CD4-positive, alpha-beta T cell (primary cell): Measurements from ENCODE around the gene PTPRT. TPM values are rescaled to one million over a fixed set of nuclear protein-coding genes. Genes with fewer than 3 reads are reported as not detected.

ENCODE experiments used
- ATAC-seq: fragments of 200-7000 bp; cut with Tn5 transposase; one replicate; pipeline ENCODE4 v1.10.0; 2022; ENCODE audit warnings: mild to moderate bottlenecking; ENCODE audit not compliant: poor library complexity
- CTCF ChIA-PET: fragments of 350-600 bp; sonication (Branson Sonifier 250); formaldehyde crosslinking; loops from one replicate; lab custom pipeline; 2021; ENCODE audit warnings: antibody characterized with exemption, inconsistent platforms; lab: Charles Lee
- POLR2A ChIA-PET: fragments of 350-600 bp; sonication (Branson Sonifier 250); formaldehyde crosslinking; loops from one replicate; lab custom pipeline; 2021; ENCODE audit warnings: antibody characterized with exemption, inconsistent platforms; lab: Charles Lee
- DNase-seq, 14 experiments: peaks; one replicate each; pipeline ENCODE4 v3.0.0-alpha.2; 2013 to 2020; ENCODE audit warnings: mixed read lengths in 2 of 14
- H3K27ac ChIP-seq, 2 donors: one replicate each; pipeline versions ENCODE4 v1.5.1 to v1.7.0; 2013; ENCODE audit warnings: low read length in 2 of 2, low read depth in 1 of 2, mild to moderate bottlenecking in 1 of 2
- H3K27me3 ChIP-seq, 2 experiments: 1 replicate in 1 of 2; 2 replicates in 1 of 2; pipeline versions ENCODE4 v1.6.1 to v1.7.0; 2013; ENCODE audit warnings: low read length in 2 of 2, control low read depth in 1 of 2, mild to moderate bottlenecking in 1 of 2, moderate library complexity in 1 of 2; ENCODE audit not compliant: insufficient read depth in 2 of 2, control insufficient read depth in 1 of 2
- H3K36me3 ChIP-seq: one replicate; pipeline ENCODE4 v1.6.1; 2013; ENCODE audit warnings: low read length, control low read depth; ENCODE audit not compliant: insufficient read depth
- H3K4me1 ChIP-seq: one replicate; pipeline ENCODE4 v1.6.1; 2013; ENCODE audit warnings: low read length, control low read depth; ENCODE audit not compliant: insufficient read depth
- H3K4me3 ChIP-seq: one replicate; pipeline ENCODE4 v1.5.1; 2013; ENCODE audit warnings: mild to moderate bottlenecking, low read length, moderate library complexity
- H3K9me3 ChIP-seq, 2 experiments: 1 replicate in 1 of 2; 2 replicates in 1 of 2; pipeline versions ENCODE4 v1.6.1 to v1.7.0; 2013; ENCODE audit warnings: low read length in 2 of 2, mild to moderate bottlenecking in 2 of 2, control low read depth in 1 of 2, moderate library complexity in 1 of 2; ENCODE audit not compliant: control insufficient read depth in 1 of 2, insufficient read depth in 1 of 2
- H3K27ac Mint-ChIP-seq: one replicate; pipeline ENCODE4 v1.8.0; 2020; ENCODE audit warnings: mixed read lengths
- H3K27me3 Mint-ChIP-seq: one replicate; pipeline ENCODE4 v1.8.0; 2021; ENCODE audit warnings: mixed read lengths
- H3K36me3 Mint-ChIP-seq: one replicate; pipeline ENCODE4 v1.8.0; 2021; ENCODE audit warnings: low read depth, mixed read lengths
- H3K4me1 Mint-ChIP-seq: one replicate; pipeline ENCODE4 v1.8.0; 2021; ENCODE audit warnings: low read depth, mixed read lengths
- H3K4me3 Mint-ChIP-seq: one replicate; pipeline ENCODE4 v1.8.0; 2020; ENCODE audit warnings: mild to moderate bottlenecking, mixed read lengths
- H3K9me3 Mint-ChIP-seq: one replicate; pipeline ENCODE4 v1.8.0; 2020; ENCODE audit warnings: mixed read lengths
- intact Hi-C, 2 experiments: fragments of 100-400 bp; cut with DNase I in 1 of 2; cut with micrococcal nuclease in 1 of 2; formaldehyde crosslinking; loops; one replicate each; pipeline versions ENCODE4 v1.15.1 to v1.9.0; 2023 to 2025; cut with DNase I, micrococcal nuclease
- total RNA-seq, 174 experiments: library from RNA in 2 of 174; stranded (reverse) in 2 of 174; gene quantifications; one replicate each; pipeline ENCODE4 v1.2.3 and lab custom pipeline; 2021 to 2026
- TF ChIP-seq, protein P1 (sequence below): fragments of 200-600 bp; IDR thresholded peaks from one replicate; pipeline ENCODE4 v1.8.0; 2022; ENCODE audit warnings: antibody characterized with exemption, mild to moderate bottlenecking

Gene PTPRT
- total RNA-seq, 2 experiments from 2014 or later = not detected

DNA sequence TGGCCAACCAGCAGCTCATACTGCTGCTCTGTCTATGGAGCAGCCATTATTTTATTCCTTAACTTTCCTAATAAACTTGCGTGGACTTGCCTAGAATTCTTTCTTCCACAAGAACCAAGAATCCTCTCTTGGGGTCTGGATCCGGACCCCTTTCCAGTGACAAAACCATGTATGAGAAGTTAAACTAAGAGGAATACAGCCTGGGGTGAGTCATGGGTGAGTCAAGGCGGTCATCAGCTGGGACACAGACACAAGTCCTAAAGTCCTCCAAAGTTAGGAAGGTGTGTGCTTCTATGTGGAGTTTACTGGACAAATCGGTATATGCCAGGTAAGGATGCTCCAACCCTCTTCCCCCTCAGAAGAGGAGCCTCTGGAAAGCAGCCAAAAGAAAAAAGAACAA lies 881.5 kb downstream of the PTPRT start:
- ATAC-seq (no peak), DNase-seq (no peak)
- Histone ChIP-seq H3K4me3 (no peak overlapping the region), H3K36me3 (no peaks in the 10 kb centered on the region), H3K4me1 (no peaks in the 10 kb centered on the region), H3K9me3 (no peaks in the 10 kb centered on the region), H3K27me3 (no peaks in the 10 kb centered on the region), H3K27ac (no peak overlapping the region)
- no peaks in the 10 kb centered on the region for H3K4me1 Mint-ChIP-seq
- H3K4me3 Mint-ChIP-seq = no peak overlapping the region
- intact Hi-C loops = no loop called here
- TF ChIP-seq, protein P1, sequence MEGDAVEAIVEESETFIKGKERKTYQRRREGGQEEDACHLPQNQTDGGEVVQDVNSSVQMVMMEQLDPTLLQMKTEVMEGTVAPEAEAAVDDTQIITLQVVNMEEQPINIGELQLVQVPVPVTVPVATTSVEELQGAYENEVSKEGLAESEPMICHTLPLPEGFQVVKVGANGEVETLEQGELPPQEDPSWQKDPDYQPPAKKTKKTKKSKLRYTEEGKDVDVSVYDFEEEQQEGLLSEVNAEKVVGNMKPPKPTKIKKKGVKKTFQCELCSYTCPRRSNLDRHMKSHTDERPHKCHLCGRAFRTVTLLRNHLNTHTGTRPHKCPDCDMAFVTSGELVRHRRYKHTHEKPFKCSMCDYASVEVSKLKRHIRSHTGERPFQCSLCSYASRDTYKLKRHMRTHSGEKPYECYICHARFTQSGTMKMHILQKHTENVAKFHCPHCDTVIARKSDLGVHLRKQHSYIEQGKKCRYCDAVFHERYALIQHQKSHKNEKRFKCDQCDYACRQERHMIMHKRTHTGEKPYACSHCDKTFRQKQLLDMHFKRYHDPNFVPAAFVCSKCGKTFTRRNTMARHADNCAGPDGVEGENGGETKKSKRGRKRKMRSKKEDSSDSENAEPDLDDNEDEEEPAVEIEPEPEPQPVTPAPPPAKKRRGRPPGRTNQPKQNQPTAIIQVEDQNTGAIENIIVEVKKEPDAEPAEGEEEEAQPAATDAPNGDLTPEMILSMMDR = no peak
- H3K27me3 Mint-ChIP-seq = no peaks in the 10 kb centered on the region
- POLR2A ChIA-PET = no interaction called here
- H3K27ac Mint-ChIP-seq = no peak overlapping the region
- H3K36me3 Mint-ChIP-seq = no peaks in the 10 kb centered on the region
- peaks cover 4% of the 10 kb centered on the region for H3K9me3 Mint-ChIP-seq
- CTCF ChIA-PET = no interaction called here

DNA sequence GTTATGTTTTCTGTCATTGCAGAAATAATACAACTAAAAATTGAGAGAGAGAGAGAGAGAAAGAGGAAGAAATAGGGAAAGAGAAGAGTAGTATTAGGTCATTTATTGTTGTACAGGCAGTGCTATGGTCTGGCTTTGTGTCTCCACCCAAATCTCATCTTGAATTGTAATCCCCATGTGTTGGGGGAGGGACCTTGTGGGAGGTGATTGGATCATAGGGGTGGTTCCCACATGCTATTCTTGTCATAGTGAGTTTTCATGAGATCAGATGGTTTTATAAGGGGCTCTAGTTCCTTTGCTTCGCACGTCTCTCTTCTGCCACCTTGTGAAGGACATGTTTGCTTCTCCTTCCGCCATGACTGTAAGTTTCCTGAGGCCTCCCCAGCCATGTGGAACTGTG lies 894.1 kb downstream of the PTPRT start:
- no peaks in the 10 kb centered on the region for H3K27me3 ChIP-seq
- no peak overlapping the region for H3K4me3 ChIP-seq
- ChIA-PET POLR2A (no interaction called here), CTCF (no interaction called here)
- intact Hi-C loops = no loop called here
- peaks cover 0 to 4% of the 10 kb centered on the region in 2 experiments for H3K9me3 ChIP-seq
- Mint-ChIP-seq H3K9me3 (no peaks in the 10 kb centered on the region), H3K27ac (no peak overlapping the region), H3K4me1 (no peaks in the 10 kb centered on the region), H3K27me3 (no peaks in the 10 kb centered on the region), H3K4me3 (no peak overlapping the region), H3K36me3 (no peaks in the 10 kb centered on the region)
- TF ChIP-seq, protein P1 = no peak
- ATAC-seq (no peak), DNase-seq (no peak)
- H3K36me3 ChIP-seq = no peaks in the 10 kb centered on the region
- no peak overlapping the region for H3K27ac ChIP-seq
- no peaks in the 10 kb centered on the region for H3K4me1 ChIP-seq

DNA sequence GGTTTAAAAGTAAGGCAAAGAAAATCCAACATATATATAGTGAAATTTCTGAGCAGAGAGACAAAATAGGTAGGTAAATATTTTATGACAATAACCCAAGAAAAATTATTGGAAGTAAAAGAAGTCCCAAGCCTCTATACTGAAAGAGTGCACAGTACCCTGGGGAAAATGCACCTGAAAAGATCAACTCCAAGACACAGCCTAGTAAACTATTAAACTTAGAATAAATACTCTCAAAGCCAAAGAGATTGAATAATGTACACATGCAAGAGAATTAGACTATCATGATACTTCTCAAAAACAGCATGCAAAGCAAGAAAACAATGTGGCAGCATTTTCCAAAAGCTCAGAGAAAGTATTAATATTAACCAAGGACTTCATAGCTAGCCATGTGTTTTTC lies 894.7 kb downstream of the PTPRT start:
- no peak overlapping the region for H3K4me3 Mint-ChIP-seq
- H3K9me3 Mint-ChIP-seq = no peaks in the 10 kb centered on the region
- no peaks in the 10 kb centered on the region for H3K27me3 ChIP-seq
- TF ChIP-seq, protein P1 = no peak
- peaks cover 0 to 4% of the 10 kb centered on the region in 2 experiments for H3K9me3 ChIP-seq
- ChIA-PET POLR2A (no interaction called here), CTCF (no interaction called here)
- no peaks in the 10 kb centered on the region for H3K4me1 ChIP-seq
- H3K27ac ChIP-seq = no peak overlapping the region
- H3K36me3 ChIP-seq = no peaks in the 10 kb centered on the region
- H3K27me3 Mint-ChIP-seq = no peaks in the 10 kb centered on the region
- ATAC-seq = no peak
- intact Hi-C loops = no loop called here
- H3K4me3 ChIP-seq = no peak overlapping the region
- no peak for DNase-seq
- no peak overlapping the region for H3K27ac Mint-ChIP-seq
- H3K36me3 Mint-ChIP-seq = no peaks in the 10 kb centered on the region
- no peaks in the 10 kb centered on the region for H3K4me1 Mint-ChIP-seq
